ENCODE results near the gene KCNA4. TPM values are rescaled to one million over a fixed set of nuclear protein-coding genes. Genes with fewer than 3 reads are reported as not detected.
"Not testable (repeated sequence)": the region's sequence is repeated elsewhere in the genome, so short reads cannot be mapped to it uniquely, and the experiment has no call there.

Gene KCNA4
- total RNA-seq: 0.06 TPM

GRCh38 chr11:30016588-30017363 lies at the start of gene KCNA4:
TSS of gene KCNA4 (minus strand) at chr11:30017030. CDS start at chr11:30012678, 4,352 bp downstream.
- no peak for DNase-seq (ENCODE audit: low spot score)

- no peak for DNase-seq (ENCODE audit: low spot score)
Observed at GRCh38 chr11:30062103-30062502, 45.3 kb upstream of the KCNA4 start.

GRCh38 chr11:30059172-30059815 lies 42.5 kb upstream of the KCNA4 start:
- DNase-seq (ENCODE audit: low spot score): no peak

GRCh38 chr11:30049214-30049613 lies 32.4 kb upstream of the KCNA4 start:
- DNase-seq (ENCODE audit: low spot score): no peak

- DNase-seq (ENCODE audit: low spot score): no peak
Observed at GRCh38 chr11:30046578-30046945, 29.7 kb upstream of the KCNA4 start.

GRCh38 chr11:30045921-30046577 lies 29.2 kb upstream of the KCNA4 start:
- no peak for DNase-seq (ENCODE audit: low spot score)

GRCh38 chr11:30045144-30045543 lies 28.3 kb upstream of the KCNA4 start:
- DNase-seq (ENCODE audit: low spot score): no peak

DNA sequence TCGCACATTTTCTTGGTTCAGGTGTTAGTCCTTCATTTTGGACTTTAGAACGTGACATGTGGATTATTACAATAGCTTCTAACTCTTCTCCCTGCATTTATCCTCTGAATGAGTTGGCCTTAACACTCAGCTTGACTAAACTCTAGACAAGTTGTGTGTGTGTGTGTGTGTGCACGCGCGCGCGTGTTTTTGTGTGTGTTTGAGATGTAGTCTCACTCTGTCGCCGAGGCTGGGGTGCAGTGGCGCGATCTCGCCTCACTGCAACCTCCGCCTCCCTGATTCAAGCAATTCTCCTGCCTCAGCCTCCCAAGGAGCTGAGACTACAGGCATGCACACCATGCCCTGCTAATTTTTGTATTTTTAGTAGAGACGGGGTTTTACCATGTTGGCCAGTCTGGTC lies 24.3 kb upstream of the KCNA4 start:
- no peak for DNase-seq (ENCODE audit: low spot score)

- not testable (repeated sequence) for DNase-seq (ENCODE audit: low spot score)
Observed at GRCh38 chr11:30034746-30035145, 17.9 kb upstream of the KCNA4 start.

DNA sequence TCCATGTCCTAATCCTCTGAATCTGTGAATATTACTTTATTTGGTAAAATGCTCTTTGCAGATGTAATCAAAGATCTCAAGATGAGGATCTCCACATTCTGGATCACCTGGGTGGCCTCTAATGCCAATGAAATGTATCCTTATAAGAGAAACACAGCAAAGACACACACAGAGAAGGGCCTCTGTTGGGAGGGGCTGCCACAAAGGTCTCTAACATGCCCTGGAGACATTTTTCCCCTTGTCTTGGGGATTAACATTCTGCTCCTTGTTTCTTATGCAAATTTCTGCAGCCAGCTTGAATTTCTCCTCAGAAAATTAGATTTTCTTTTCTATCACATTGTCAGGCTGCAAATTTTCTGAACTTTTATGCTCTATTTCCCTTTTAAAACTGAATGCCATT lies 17.3 kb upstream of the KCNA4 start:
- DNase-seq (ENCODE audit: low spot score): not testable (repeated sequence)

- DNase-seq (ENCODE audit: low spot score): no peak
Observed at GRCh38 chr11:30025396-30026139, 8.7 kb upstream of the KCNA4 start.

- no peak for DNase-seq (ENCODE audit: low spot score)
Observed at GRCh38 chr11:30023074-30023473, 6.2 kb upstream of the KCNA4 start.

DNA sequence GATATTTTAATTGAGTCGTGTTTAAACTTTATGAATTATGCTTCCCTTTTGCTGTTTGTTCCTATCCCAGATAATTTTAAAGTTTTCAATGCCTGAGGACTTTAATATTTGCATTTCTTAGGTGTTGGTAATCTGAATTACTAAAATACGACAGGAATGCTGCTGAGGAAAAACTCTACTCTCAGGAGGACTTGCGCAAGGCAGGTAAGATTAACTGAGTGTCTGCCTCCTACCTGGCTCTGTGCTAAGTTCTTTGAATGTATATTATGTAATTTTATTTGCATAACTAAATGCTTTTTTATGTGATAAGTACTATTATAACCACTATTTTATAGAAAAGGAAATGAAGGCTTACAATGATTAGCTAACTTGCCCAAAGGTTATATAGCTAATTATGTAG lies 2.7 kb upstream of the KCNA4 start:
- no peak for DNase-seq (ENCODE audit: low spot score)

DNA sequence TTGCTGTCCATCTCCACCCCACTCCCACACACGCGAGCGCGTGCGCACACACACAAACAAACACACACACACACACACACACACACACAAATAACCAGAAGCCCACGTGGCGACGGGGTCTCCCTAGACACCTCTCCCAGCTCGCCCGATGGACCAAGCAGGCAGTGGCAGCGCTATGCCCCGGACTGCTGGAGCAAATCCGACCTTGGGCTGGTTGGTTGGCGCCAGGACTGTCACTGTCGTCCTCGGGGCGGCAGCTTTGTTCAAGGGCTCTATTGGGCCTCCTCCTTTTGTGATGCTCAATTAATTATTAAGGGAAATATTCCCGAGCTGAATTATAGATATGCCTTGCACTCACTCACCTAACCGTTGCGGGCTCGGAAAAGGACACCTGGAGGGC lies 1.7 kb upstream of the KCNA4 start:
- DNase-seq (ENCODE audit: low spot score): no peak

- no peak for DNase-seq (ENCODE audit: low spot score)
Observed at GRCh38 chr11:30017445-30017895, 640 bp upstream of the KCNA4 start.

DNA sequence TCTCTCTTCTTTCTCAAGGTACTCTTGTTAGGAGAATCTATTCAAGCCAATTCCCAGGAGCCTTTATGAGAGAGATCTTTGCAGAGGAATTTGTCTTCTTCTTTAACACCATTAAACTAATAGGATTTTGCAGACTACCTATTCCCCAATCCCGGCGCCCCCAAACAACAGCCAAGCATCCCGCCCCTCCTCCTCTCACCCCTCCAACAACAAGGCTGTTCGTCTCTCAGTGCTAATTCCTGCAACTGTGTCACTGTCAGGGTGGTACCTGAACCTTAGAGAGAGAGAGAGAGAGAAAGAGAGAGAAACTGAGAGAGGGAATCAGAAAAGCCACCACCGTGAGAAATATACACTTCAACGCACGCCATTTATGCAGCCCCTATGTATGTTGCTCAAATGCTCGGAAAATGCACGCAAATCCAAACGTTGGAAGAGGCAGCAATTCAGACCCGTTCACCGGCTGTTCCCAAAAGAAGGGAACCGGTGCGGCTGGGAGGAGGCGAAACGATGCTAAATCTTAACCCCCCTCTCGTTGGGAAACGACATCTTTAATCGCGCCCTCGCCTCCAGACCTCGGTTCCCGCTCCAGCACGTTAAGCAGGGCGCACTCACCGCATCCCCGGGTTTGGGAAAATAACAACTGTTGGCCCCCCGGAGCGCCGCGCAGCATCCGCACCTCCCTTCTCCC lies 961 bp downstream of the KCNA4 start:
- no peak for DNase-seq (ENCODE audit: low spot score)

- DNase-seq (ENCODE audit: low spot score): no peak
Observed at GRCh38 chr11:30012346-30012745, 4.5 kb downstream of the KCNA4 start.

DNA sequence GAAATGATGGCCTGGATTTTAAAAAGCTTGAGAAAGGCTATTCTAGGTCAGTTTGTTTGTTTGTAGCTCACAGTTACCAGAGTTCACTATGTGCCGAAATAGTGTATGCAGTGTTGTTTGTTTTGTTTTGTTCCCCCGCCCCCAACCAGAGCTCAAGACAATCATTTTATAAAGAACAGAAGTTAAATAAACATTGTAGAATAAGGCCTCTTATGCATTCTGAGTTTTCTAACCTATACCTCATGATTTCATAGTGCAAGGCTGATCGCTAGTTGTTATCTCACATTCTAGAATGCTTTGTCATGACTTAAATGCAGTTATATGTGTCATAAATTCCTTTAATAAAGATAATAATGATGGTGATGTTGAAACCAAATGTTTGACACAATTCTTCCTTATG lies 7.8 kb downstream of the KCNA4 start:
- no peak for DNase-seq (ENCODE audit: low spot score)

DNA sequence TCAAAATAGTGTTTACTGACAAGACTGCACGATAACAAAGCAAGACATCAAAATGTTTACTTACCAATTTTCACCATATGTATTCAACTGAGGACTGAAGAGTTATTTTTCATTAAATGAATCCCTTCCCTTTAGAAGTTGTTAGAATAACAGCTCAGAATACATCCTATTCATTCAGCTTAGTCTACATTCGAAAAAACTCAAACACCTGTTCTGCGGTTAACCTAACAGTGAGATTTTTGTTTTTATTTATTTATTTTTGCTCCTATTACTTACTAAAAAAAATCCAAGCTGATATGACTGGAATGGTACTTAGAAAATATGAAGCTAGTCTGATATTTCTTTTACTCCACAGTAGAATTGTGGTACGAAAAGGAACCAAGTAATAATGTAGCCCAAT lies 10.0 kb downstream of the KCNA4 start:
- no peak for DNase-seq (ENCODE audit: low spot score)

GRCh38 chr11:30002157-30002785 lies 14.6 kb downstream of the KCNA4 start:
- no peak for DNase-seq (ENCODE audit: low spot score)
